Colonic mucosa (tissue), 4 donors: ENCODE measurements around the gene SLC5A2. TPM values are rescaled to one million over a fixed set of nuclear protein-coding genes. Genes with fewer than 3 reads are reported as not detected.

Experiments
- DNase-seq: peaks from one replicate; pipeline ENCODE4 v3.0.0-alpha.2; 2020
- H3K27ac ChIP-seq: fragments of 200-600 bp; one replicate; pipeline ENCODE4 v1.8.0; 2021
- H3K27me3 ChIP-seq: fragments of 200-600 bp; one replicate; pipeline ENCODE4 v1.8.0; 2021
- H3K36me3 ChIP-seq: fragments of 200-600 bp; one replicate; pipeline ENCODE4 v1.8.0; 2021
- H3K4me1 ChIP-seq: fragments of 200-600 bp; one replicate; pipeline ENCODE4 v1.8.0; 2021; ENCODE audit warnings: mild to moderate bottlenecking
- H3K4me3 ChIP-seq: fragments of 200-600 bp; one replicate; pipeline ENCODE4 v1.8.0; 2021
- H3K9ac ChIP-seq, 2 donors: one replicate each; pipeline ENCODE4 v1.7.0; 2013; ENCODE audit warnings: control low read depth in 2 of 2, low read depth in 2 of 2, low read length in 2 of 2
- H3K9me3 ChIP-seq: fragments of 200-600 bp; one replicate; pipeline ENCODE4 v1.8.0; 2021
- CTCF ChIP-seq: fragments of 200-600 bp; IDR thresholded peaks from one replicate; pipeline ENCODE4 v1.8.0; 2022; ENCODE audit warnings: antibody characterized with exemption, mild to moderate bottlenecking
- intact Hi-C: fragments of 100-400 bp; cut with DNase I; formaldehyde crosslinking; loops from one replicate; pipeline ENCODE4 v1.14.1; 2022
- total RNA-seq, 2 donors: library from RNA; stranded (reverse); fragmentation: NEBNext Ultra II Directional in 1 of 2; extraction: Animal tissue kit (Norgen Biotek cat#: 25700) in 1 of 2; gene quantifications; one replicate each; pipeline ENCODE4 v1.2.1, GENCODE V29; 2021
- donor health status: healthy.
- donor health status: DM: no; HTN: no; CAD: no.
- donor health status: DM: no; HTN: no; CAD: no.

SLC5A2 gene
- total RNA-seq, 2 donors from 2014 or later: 0.20 to 0.21 TPM

GRCh38 chr16:31466381-31466841 is 16.5 kb upstream of the SLC5A2 start:
- DNase-seq: no peak
- Histone ChIP-seq H3K4me3 (no peak overlapping the region), H3K27ac (no peak overlapping the region), H3K9ac (no peak overlapping the region), H3K27me3 (no peaks in the 10 kb centered on the region), H3K36me3 (no peaks in the 10 kb centered on the region), H3K4me1 (no peaks in the 10 kb centered on the region), H3K9me3 (no peaks in the 10 kb centered on the region)
- intact Hi-C loops: no loop called here
- no peak for TF ChIP-seq CTCF

DNA sequence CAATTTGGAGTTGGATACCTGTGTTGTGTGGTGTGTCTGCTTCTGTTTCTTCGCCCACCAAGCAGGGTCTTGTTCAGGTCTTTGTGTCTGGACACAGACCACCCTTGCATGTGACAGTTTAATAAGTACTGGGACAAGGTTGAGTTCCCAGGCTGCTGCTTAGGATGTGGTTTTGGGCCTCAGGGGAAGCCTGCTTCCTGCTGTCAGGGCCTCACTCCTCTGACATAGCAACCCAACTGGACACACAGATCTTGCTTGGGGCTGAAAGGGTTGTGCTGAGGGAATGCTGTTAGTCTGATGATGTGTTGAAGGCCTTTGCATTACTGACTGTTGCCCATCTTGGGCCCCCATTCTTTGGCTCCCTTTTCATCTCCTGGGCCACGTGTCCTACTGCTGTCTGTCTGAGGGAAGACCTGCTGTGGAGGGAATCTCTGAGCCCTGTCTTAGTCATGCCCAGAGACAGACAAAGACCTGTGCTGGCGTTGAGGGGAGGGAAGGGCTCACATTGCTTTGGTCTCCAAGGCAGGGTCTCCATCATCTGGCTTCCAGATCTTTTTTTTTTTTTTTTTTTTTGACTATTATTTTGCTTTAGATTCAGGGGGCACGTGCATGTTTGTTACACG is 15.7 kb upstream of the SLC5A2 start:
- no peak for TF ChIP-seq CTCF
- no peak overlapping the region for H3K27ac ChIP-seq
- no peak overlapping the region for H3K9ac ChIP-seq
- no peak overlapping the region for H3K4me3 ChIP-seq
- H3K9me3 ChIP-seq: no peaks in the 10 kb centered on the region
- intact Hi-C loops: no loop called here
- H3K4me1 ChIP-seq: no peaks in the 10 kb centered on the region
- DNase-seq: no peak
- H3K36me3 ChIP-seq: no peaks in the 10 kb centered on the region
- H3K27me3 ChIP-seq: no peaks in the 10 kb centered on the region

- TF ChIP-seq CTCF: no peak
- Histone ChIP-seq H3K9ac (no peak overlapping the region), H3K36me3 (no peaks in the 10 kb centered on the region), H3K4me3 (no peak overlapping the region), H3K4me1 (no peaks in the 10 kb centered on the region), H3K27ac (no peak overlapping the region), H3K27me3 (no peaks in the 10 kb centered on the region), H3K9me3 (no peaks in the 10 kb centered on the region)
- intact Hi-C loops: no loop called here
- no peak for DNase-seq
Measured at GRCh38 chr16:31467858-31468257, 15.1 kb upstream of the SLC5A2 start.

GRCh38 chr16:31470615-31471014 is 12.3 kb upstream of the SLC5A2 start:
- no peak overlapping the region for H3K9ac ChIP-seq
- H3K9me3 ChIP-seq: no peaks in the 10 kb centered on the region
- no peaks in the 10 kb centered on the region for H3K27me3 ChIP-seq
- H3K4me1 ChIP-seq: peaks cover under 1% of the 10 kb centered on the region
- H3K4me3 ChIP-seq: no peak overlapping the region
- DNase-seq: no peak
- TF ChIP-seq CTCF: no peak
- peak overlapping the region; percentile 85 for H3K27ac ChIP-seq
- H3K36me3 ChIP-seq: no peaks in the 10 kb centered on the region
- intact Hi-C loops: no loop called here

- no peak for DNase-seq
- Histone ChIP-seq H3K4me1 (peaks cover 4% of the 10 kb centered on the region), H3K9me3 (no peaks in the 10 kb centered on the region), H3K9ac (peak overlapping the region; percentile 51 to 54), H3K27me3 (no peaks in the 10 kb centered on the region), H3K4me3 (peak overlapping the region; percentile 37), H3K36me3 (no peaks in the 10 kb centered on the region), H3K27ac (peak overlapping the region; percentile 85)
- no peak for TF ChIP-seq CTCF
- intact Hi-C loops: no loop called here
Measured at GRCh38 chr16:31471241-31471874, 11.6 kb upstream of the SLC5A2 start.
